Measurements from ENCODE around the gene MAPKBP1. TPM values are rescaled to one million over a fixed set of nuclear protein-coding genes. Genes with fewer than 3 reads are reported as not detected.

MAPKBP1 gene
- total and polyA plus RNA-seq, 2 of the 13 experiments (the other 11 are each of a cell fraction or from before 2014, with no cell fraction given): 3.0 to 7.3 TPM

- no peak overlapping the region for H3K4me3 ChIP-seq (replicated peaks in 1 of 3; ENCODE audit: insufficient read depth in 1 of 3, low read depth in 2 of 3, low read length in 3 of 3)
- DNase-seq (ENCODE audit: low spot score) (peak; percentile 34), FAIRE-seq (no peak), ATAC-seq (peak; percentile 83)
- no peak overlapping the region for H3K27ac ChIP-seq (ENCODE audit: extremely low read length, insufficient read depth, low read length)
- ChIA-PET CTCF (ENCODE audit: low intra/inter-chr PET ratio, low total read pairs) (interaction anchor here (3.2 kb wide), 1 partner anchor 33 kb away, joined by 25 read pairs; the partner anchor contains the start of gene MAPKBP1), POLR2A (interaction anchor here (0.6 kb wide), 1 partner anchor 33 kb away, joined by 3 read pairs; the partner anchor contains the start of gene MAPKBP1)
- in situ Hi-C loops (cut with HindIII; ENCODE audit: extremely low pct_ligation_motif_present, low pct_unique_long_range_greater_than_20kb): no loop called here
- no peak overlapping the region for H3K4me2 ChIP-seq (ENCODE audit: low read depth, low read length)
- intact Hi-C loops (cut with micrococcal nuclease; ENCODE audit: unreplicated experiment): loop anchor here (1.0 kb wide), 1 partner anchor 32 kb away; the partner anchor contains the start of gene MAPKBP1
- no peaks in the 10 kb centered on the region for H4K20me1 ChIP-seq (ENCODE audit: insufficient read depth, low read length)
- no peaks in the 10 kb centered on the region for H3K79me2 ChIP-seq (ENCODE audit: insufficient read depth, low read length)
- H3K27me3 ChIP-seq (ENCODE audit: control insufficient read depth in 1 of 2, insufficient read depth in 2 of 2, low read length in 2 of 2): no peaks in the 10 kb centered on the region
- no peaks in the 10 kb centered on the region for H3K4me1 ChIP-seq (ENCODE audit: insufficient read depth, low read length)
- H2AFZ ChIP-seq (ENCODE audit: low read length): no peak overlapping the region
- 89% methylated on average over 8 of the region's 10 CpGs for WGBS (ENCODE audit: low lambda C conversion rate)
- H3K9ac ChIP-seq (ENCODE audit: insufficient read depth, low read depth, low read length): no peak overlapping the region
- BruUV-seq (replicated peaks): no TSS peak
- H3K36me3 ChIP-seq (replicated peaks in 1 of 2; ENCODE audit: control insufficient read depth in 1 of 2, insufficient read depth in 2 of 2, low read length in 2 of 2): no peaks in the 10 kb centered on the region
- H3K9me3 ChIP-seq (ENCODE audit: low read length): no peaks in the 10 kb centered on the region
- TF ChIP-seq STAG1 (CRISPR knock-in tag; IDR thresholded peaks at IDR 0.05): peak; percentile 73
- TF ChIP-seq, protein P1, sequence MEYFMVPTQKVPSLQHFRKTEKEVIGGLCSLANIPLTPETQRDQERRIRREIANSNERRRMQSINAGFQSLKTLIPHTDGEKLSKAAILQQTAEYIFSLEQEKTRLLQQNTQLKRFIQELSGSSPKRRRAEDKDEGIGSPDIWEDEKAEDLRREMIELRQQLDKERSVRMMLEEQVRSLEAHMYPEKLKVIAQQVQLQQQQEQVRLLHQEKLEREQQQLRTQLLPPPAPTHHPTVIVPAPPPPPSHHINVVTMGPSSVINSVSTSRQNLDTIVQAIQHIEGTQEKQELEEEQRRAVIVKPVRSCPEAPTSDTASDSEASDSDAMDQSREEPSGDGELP (IDR thresholded peaks at IDR 0.05; ENCODE audit: borderline replicate concordance, low read depth): peak; percentile 57; the same call in 1 of the 2 replicates
- no peak for TF ChIP-seq ZNF282 (IDR thresholded peaks at IDR 0.05; ENCODE audit: partially characterized antibody)
- no peak for TF ChIP-seq ZNF253 (CRISPR knock-in tag; IDR thresholded peaks at IDR 0.05; ENCODE audit: borderline replicate concordance)
- peak; percentile 71 for TF ChIP-seq RAD21 (CRISPR knock-in tag; IDR thresholded peaks at IDR 0.05)
- TF ChIP-seq, protein P2, sequence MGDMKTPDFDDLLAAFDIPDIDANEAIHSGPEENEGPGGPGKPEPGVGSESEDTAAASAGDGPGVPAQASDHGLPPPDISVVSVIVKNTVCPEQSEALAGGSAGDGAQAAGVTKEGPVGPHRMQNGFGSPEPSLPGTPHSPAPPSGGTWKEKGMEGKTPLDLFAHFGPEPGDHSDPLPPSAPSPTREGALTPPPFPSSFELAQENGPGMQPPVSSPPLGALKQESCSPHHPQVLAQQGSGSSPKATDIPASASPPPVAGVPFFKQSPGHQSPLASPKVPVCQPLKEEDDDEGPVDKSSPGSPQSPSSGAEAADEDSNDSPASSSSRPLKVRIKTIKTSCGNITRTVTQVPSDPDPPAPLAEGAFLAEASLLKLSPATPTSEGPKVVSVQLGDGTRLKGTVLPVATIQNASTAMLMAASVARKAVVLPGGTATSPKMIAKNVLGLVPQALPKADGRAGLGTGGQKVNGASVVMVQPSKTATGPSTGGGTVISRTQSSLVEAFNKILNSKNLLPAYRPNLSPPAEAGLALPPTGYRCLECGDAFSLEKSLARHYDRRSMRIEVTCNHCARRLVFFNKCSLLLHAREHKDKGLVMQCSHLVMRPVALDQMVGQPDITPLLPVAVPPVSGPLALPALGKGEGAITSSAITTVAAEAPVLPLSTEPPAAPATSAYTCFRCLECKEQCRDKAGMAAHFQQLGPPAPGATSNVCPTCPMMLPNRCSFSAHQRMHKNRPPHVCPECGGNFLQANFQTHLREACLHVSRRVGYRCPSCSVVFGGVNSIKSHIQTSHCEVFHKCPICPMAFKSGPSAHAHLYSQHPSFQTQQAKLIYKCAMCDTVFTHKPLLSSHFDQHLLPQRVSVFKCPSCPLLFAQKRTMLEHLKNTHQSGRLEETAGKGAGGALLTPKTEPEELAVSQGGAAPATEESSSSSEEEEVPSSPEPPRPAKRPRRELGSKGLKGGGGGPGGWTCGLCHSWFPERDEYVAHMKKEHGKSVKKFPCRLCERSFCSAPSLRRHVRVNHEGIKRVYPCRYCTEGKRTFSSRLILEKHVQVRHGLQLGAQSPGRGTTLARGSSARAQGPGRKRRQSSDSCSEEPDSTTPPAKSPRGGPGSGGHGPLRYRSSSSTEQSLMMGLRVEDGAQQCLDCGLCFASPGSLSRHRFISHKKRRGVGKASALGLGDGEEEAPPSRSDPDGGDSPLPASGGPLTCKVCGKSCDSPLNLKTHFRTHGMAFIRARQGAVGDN (CRISPR knock-in tag; IDR thresholded peaks at IDR 0.05): peak; percentile 43
- no peak for TF ChIP-seq ZBTB4 (CRISPR knock-in tag; IDR thresholded peaks at IDR 0.05; ENCODE audit: borderline replicate concordance)
- TF ChIP-seq SMC3 (IDR thresholded peaks at IDR 0.05; ENCODE audit: low read length): 0 out of 2 replicates have a peak, but pooled peaks have one; percentile 33
- no peak for TF ChIP-seq JDP2 (CRISPR knock-in tag; IDR thresholded peaks at IDR 0.05; ENCODE audit: borderline replicate concordance)
- TF ChIP-seq MZF1 (CRISPR knock-in tag; IDR thresholded peaks at IDR 0.05; ENCODE audit: borderline replicate concordance): no peak
Observed at GRCh38 chr15:41806291-41807181, 32.3 kb downstream of the MAPKBP1 start.
